ENCODE data around the gene RNASE13.

The RNASE13 gene

GRCh38 chr14:21077672-21078071 lies 43.1 kb upstream of the RNASE13 start:
- Histone ChIP-seq H3K9me3 (ENCODE audit: control insufficient read depth, insufficient read depth, low read depth, low read length) (no peaks in the 10 kb centered on the region), H3K4me1 (ENCODE audit: control insufficient read depth, insufficient read depth, low read length) (no peaks in the 10 kb centered on the region; the same call in 1 of the 2 replicates), H3K27ac (ENCODE audit: extremely low read depth, low read depth, low read length) (no peak overlapping the region), H3K36me3 (ENCODE audit: control insufficient read depth in 2 of 2, insufficient read depth in 1 of 2, low read length in 2 of 2) (peaks cover 0 to 95% of the 10 kb centered on the region in 2 experiments; a peak in 1 of 3 replicates), H3K4me3 (ENCODE audit: low read depth, low read length) (no peak overlapping the region)
- TF ChIP-seq ZNF624 (tag by site-specific recombination; IDR thresholded peaks at IDR 0.05): no peak
- TF ChIP-seq, protein P1, sequence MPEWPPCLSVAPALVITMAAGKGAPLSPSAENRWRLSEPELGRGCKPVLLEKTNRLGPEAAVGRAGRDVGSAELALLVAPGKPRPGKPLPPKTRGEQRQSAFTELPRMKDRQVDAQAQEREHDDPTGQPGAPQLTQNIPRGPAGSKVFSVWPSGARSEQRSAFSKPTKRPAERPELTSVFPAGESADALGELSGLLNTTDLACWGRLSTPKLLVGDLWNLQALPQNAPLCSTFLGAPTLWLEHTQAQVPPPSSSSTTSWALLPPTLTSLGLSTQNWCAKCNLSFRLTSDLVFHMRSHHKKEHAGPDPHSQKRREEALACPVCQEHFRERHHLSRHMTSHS (tag by site-specific recombination; IDR thresholded peaks at IDR 0.05): no peak
- CTCF ChIA-PET: interaction anchor here (0.6 to 1.8 kb wide), 4 partner anchors 9 to 63 kb away, joined by 3 to 5 read pairs (median 4); no protein-coding TSS in a partner anchor
- POLR2A ChIA-PET: no interaction called here

- Histone ChIP-seq H3K9me3 (ENCODE audit: control insufficient read depth, insufficient read depth, low read depth, low read length) (no peaks in the 10 kb centered on the region), H3K27ac (ENCODE audit: extremely low read depth, low read depth, low read length) (no peak overlapping the region), H3K4me3 (ENCODE audit: low read depth, low read length) (no peak overlapping the region), H3K4me1 (ENCODE audit: control insufficient read depth, insufficient read depth, low read length) (peaks cover 7% of the 10 kb centered on the region), H3K36me3 (ENCODE audit: control insufficient read depth in 2 of 2, insufficient read depth in 1 of 2, low read length in 2 of 2) (peaks cover 0 to 78% of the 10 kb centered on the region in 2 experiments; a peak in 1 of 3 replicates)
- TF ChIP-seq ZNF48 (tag by site-specific recombination; IDR thresholded peaks at IDR 0.05) (no peak), ZNF16 (tag by site-specific recombination; IDR thresholded peaks at IDR 0.05; ENCODE audit: low read depth) (no peak), KLF1 (tag by site-specific recombination; IDR thresholded peaks at IDR 0.05) (no peak), ZNF747 (tag by site-specific recombination; IDR thresholded peaks at IDR 0.05) (no peak), ZNF561 (tag by site-specific recombination; IDR thresholded peaks at IDR 0.05; ENCODE audit: borderline replicate concordance) (no peak), SETDB1 (IDR thresholded peaks at IDR 0.05; ENCODE audit: insufficient read length, low read length) (no peak), ZBTB11 (tag by site-specific recombination; conservative IDR thresholded peaks at IDR 0.05; ENCODE audit: low read depth) (no peak), ZFP37 (tag by site-specific recombination; IDR thresholded peaks at IDR 0.05) (no peak), ZNF792 (tag by site-specific recombination; IDR thresholded peaks at IDR 0.05) (no peak), MEIS1 (CRISPR knock-in tag; IDR thresholded peaks at IDR 0.05; ENCODE audit: borderline replicate concordance) (no peak), ZNF157 (tag by site-specific recombination; IDR thresholded peaks at IDR 0.05) (no peak), ZNF426 (tag by site-specific recombination; IDR thresholded peaks at IDR 0.05) (no peak), ZNF274 (IDR thresholded peaks at IDR 0.05; ENCODE audit: low read length) (no peak), ZNF274 (tag by site-specific recombination; IDR thresholded peaks at IDR 0.05; ENCODE audit: borderline replicate concordance) (no peak)
- CTCF ChIA-PET: interaction anchor here (1.6 to 1.7 kb wide), 2 partner anchors 16 to 28 kb away, joined by 3 to 8 read pairs; no protein-coding TSS in a partner anchor
- POLR2A ChIA-PET: interaction anchor here (0.9 kb wide), 1 partner anchor 61 kb away, joined by 3 read pairs; no protein-coding TSS in a partner anchor
Observed at GRCh38 chr14:21075719-21076437, 41.3 kb upstream of the RNASE13 start.

Measured in HEK293 (cell line).